HG03064 (cell line): ENCODE measurements around the gene TFF1.

Experiments used
- ATAC-seq: cut with Tn5 transposase; IDR thresholded peaks from one replicate; pipeline ENCODE4 v1.9.1; 2021; ENCODE audit warnings: low read depth; ENCODE audit not compliant: unreplicated experiment

Gene TFF1

GRCh38 chr21:42324896-42325295, 41.4 kb downstream of the TFF1 start:
- ATAC-seq: no peak

- no peak for ATAC-seq
These were observed 44.5 kb downstream of the TFF1 start for GRCh38 chr21:42321845-42322244.

- ATAC-seq: no peak
These were observed 45.1 kb downstream of the TFF1 start for GRCh38 chr21:42321231-42321630.

- no peak for ATAC-seq
These were observed 45.5 kb downstream of the TFF1 start for GRCh38 chr21:42320791-42321190.

- ATAC-seq: no peak
These were observed 46.3 kb downstream of the TFF1 start for GRCh38 chr21:42319851-42320572.

- ATAC-seq: no peak
These were observed 47.0 kb downstream of the TFF1 start for GRCh38 chr21:42319376-42319775.

- ATAC-seq: no peak
These were observed 48.2 kb downstream of the TFF1 start for GRCh38 chr21:42317826-42318746.

- no peak for ATAC-seq
These were observed 49.0 kb downstream of the TFF1 start for GRCh38 chr21:42317341-42317741.

- ATAC-seq: no peak
These were observed 49.4 kb downstream of the TFF1 start for GRCh38 chr21:42316891-42317290.

GRCh38 chr21:42315296-42315891, 50.9 kb downstream of the TFF1 start, which contains the start of gene TFF3:
Gene TFF3, minus strand, starts transcription at chr21:42315409. Its CDS starts 35 bp downstream, at chr21:42315374.
- ATAC-seq: no peak

- no peak for ATAC-seq
These were observed 51.6 kb downstream of the TFF1 start for GRCh38 chr21:42314616-42315295.

- no peak for ATAC-seq
These were observed 52.8 kb downstream of the TFF1 start for GRCh38 chr21:42313501-42313969.

GRCh38 chr21:42312626-42313104, 53.7 kb downstream of the TFF1 start:
- no peak for ATAC-seq
